ENCODE data around the gene PLCL2. TPM values are rescaled to one million over a fixed set of nuclear protein-coding genes. Genes with fewer than 3 reads are reported as not detected.

PLCL2 gene
- polyA plus RNA-seq, 2 of the 4 experiments (the other 2 are of a cell fraction), result 2.1 to 3.0 TPM

- WGBS (ENCODE audit: missing lambda C conversion rate), result 64% methylated on average over 4 of the region's 4 CpGs
- Histone ChIP-seq H3K4me3 (no peak overlapping the region), H3K27ac (no peak overlapping the region), H3K4me1 (no peaks in the 10 kb centered on the region), H3K4me2 (no peak overlapping the region), H3K9me3 (no peaks in the 10 kb centered on the region)
- FAIRE-seq (no peak), ATAC-seq (peak; percentile 24 to 54; a peak in 3 of 6 replicates), DNase-seq (ENCODE audit: low read depth in 1 of 2, low spot score in 1 of 2) (peak in 1 of 2 experiments; percentile 6)
- TF ChIP-seq HES2 (IDR thresholded peaks at IDR 0.05) (no peak), FOXS1 (CRISPR knock-in tag; IDR thresholded peaks at IDR 0.05) (no peak), KDM1A (IDR thresholded peaks at IDR 0.05; ENCODE audit: low read depth) (no peak), NR3C1 (IDR thresholded peaks at IDR 0.05) (no peak), HDAC2 (IDR thresholded peaks at IDR 0.05) (no peak), USF2 (IDR thresholded peaks at IDR 0.05) (no peak), ZNF302 (CRISPR knock-in tag; IDR thresholded peaks at IDR 0.05) (no peak), CEBPB (IDR thresholded peaks at IDR 0.05) (no peak)
- ChIA-PET POLR2A (no interaction called here), CTCF (no interaction called here)
Measured at GRCh38 chr3:16961621-16962205, 77.0 kb downstream of the PLCL2 start.

GRCh38 chr3:16975083-16975482 lies 90.3 kb downstream of the PLCL2 start:
- CTCF ChIA-PET, result interaction anchor here (0.8 to 0.9 kb wide), 2 partner anchors 20 to 57 kb away, joined by 3 read pairs; no protein-coding TSS in a partner anchor
- no peak for TF ChIP-seq ZNF302 (CRISPR knock-in tag; IDR thresholded peaks at IDR 0.05)
- no peak for TF ChIP-seq FOSB (CRISPR knock-in tag; IDR thresholded peaks at IDR 0.05)
- no peak for TF ChIP-seq ATOH8 (CRISPR knock-in tag; IDR thresholded peaks at IDR 0.05; ENCODE audit: low read depth)
- no peak for TF ChIP-seq NPAS2 (CRISPR knock-in tag; IDR thresholded peaks at IDR 0.05; ENCODE audit: borderline replicate concordance)
- TF ChIP-seq REST (IDR thresholded peaks at IDR 0.05), result no peak
- TF ChIP-seq CEBPB (IDR thresholded peaks at IDR 0.05), result no peak
- no peak for TF ChIP-seq SREBF2 (IDR thresholded peaks at IDR 0.05)
- TF ChIP-seq KDM5A (IDR thresholded peaks at IDR 0.05), result no peak
- TF ChIP-seq JUNB (IDR thresholded peaks at IDR 0.05), result no peak
- no peak for TF ChIP-seq KDM1A (IDR thresholded peaks at IDR 0.05; ENCODE audit: low read depth)
- no peak for TF ChIP-seq PBX3 (IDR thresholded peaks at IDR 0.05)
- TF ChIP-seq CHD2 (IDR thresholded peaks at IDR 0.05; ENCODE audit: low read length, partially characterized antibody), result no peak
- no peak for TF ChIP-seq CTCF (IDR thresholded peaks at IDR 0.05)
- no peak for TF ChIP-seq FOXS1 (CRISPR knock-in tag; IDR thresholded peaks at IDR 0.05)
- TF ChIP-seq HOXB5 (CRISPR knock-in tag; IDR thresholded peaks at IDR 0.05), result no peak
- Histone ChIP-seq H3K9me3 (no peaks in the 10 kb centered on the region), H3K4me2 (no peak overlapping the region), H3K4me1 (no peaks in the 10 kb centered on the region), H3K27ac (no peak overlapping the region), H3K4me3 (no peak overlapping the region)
- POLR2A ChIA-PET, result no interaction called here
- DNase-seq (ENCODE audit: low read depth in 1 of 2, low spot score in 1 of 2) (no peak), FAIRE-seq (no peak), ATAC-seq (no peak)
- WGBS (ENCODE audit: missing lambda C conversion rate), result 69% methylated on average over 3 of the region's 3 CpGs
